BLaER1 treated with 17β-estradiol and CSF1 and Interleukin-3, amounts not matched to agents 10 nM and 100 nM (cell line): ENCODE measurements around the gene PDCD6IP.
"Not testable (repeated sequence)": the region's sequence is repeated elsewhere in the genome, so short reads cannot be mapped to it uniquely, and the experiment has no call there.

ENCODE experiments used
- H3K27ac ChIP-seq, 11 experiments: shearing (Covaris generic); formaldehyde crosslinking; 2 replicates each; pipeline ENCODE4 v1.8.1; 2022
- H3K27me3 ChIP-seq, 11 experiments: shearing (Covaris generic); formaldehyde crosslinking; 2 replicates each; pipeline ENCODE4 v1.8.1; 2022
- H3K36me3 ChIP-seq, 11 experiments: shearing (Covaris generic); formaldehyde crosslinking; 2 replicates each; pipeline ENCODE4 v1.8.1; 2022
- H3K4me1 ChIP-seq, 10 experiments: shearing (Covaris generic); formaldehyde crosslinking; 2 replicates each; pipeline ENCODE4 v1.8.1; 2022
- H3K4me2 ChIP-seq, 11 experiments: shearing (Covaris generic); formaldehyde crosslinking; 2 replicates each; pipeline ENCODE4 v1.8.1; 2022
- H3K4me3 ChIP-seq, 10 experiments: shearing (Covaris generic); formaldehyde crosslinking; 2 replicates each; pipeline ENCODE4 v1.8.1; 2022
- H3K9ac ChIP-seq, 11 experiments: shearing (Covaris generic); formaldehyde crosslinking; 2 replicates each; pipeline ENCODE4 v1.8.1; 2022
- H3K9me3 ChIP-seq, 11 experiments: shearing (Covaris generic); formaldehyde crosslinking; replicated peaks in 1 of 11; 2 replicates each; pipeline ENCODE4 v1.8.1; 2022
- H4K20me1 ChIP-seq, 11 experiments: shearing (Covaris generic); formaldehyde crosslinking; 2 replicates each; pipeline ENCODE4 v1.8.1; 2022
- Cebpa-rat ChIP-seq, 11 experiments: shearing (Covaris generic); IDR thresholded peaks; 2 replicates each; pipeline ENCODE4 v1.8.1; 2022

The PDCD6IP gene

DNA sequence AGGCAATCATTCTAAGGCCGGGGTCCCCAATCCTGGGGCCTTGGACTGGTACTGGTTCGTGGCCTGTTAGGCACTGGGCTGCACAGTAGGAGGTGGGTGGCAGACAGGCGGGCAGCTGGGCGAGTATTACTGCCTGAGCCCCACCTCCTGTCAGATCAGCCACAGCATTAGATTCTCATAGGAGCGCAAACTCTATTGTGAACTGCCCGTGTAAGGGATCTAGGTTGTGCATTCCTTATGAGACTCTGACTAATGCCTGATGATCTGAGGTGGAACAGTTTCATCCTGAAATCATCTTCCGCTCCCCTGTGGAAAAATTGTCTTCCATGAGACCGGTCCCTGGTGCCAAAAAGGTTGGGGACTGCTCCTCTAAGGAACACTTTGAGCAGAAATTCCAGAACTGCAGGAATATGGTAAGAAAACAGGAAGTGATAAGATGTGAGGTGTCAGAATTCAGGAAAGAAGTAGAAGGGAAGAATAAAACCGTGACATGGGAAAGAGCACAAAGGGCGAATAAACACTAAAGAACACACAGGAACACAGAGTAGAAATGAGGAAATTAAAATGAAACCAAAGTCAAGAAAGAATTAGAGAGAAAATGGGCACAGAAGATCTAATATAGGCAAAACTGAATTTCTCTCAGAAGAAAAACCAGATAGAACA, 57.6 kb downstream of the PDCD6IP start:
- H3K27ac ChIP-seq: peak overlapping the region in 3 of 11 experiments; percentile 6 to 54 (median 39); a peak in 6 of 22 replicates
- peak overlapping the region in 4 of 11 experiments; percentile 39 to 56 (median 46); a peak in 8 of 22 replicates for H3K4me2 ChIP-seq
- peaks cover 63 to 96% (median 74%) of the 10 kb centered on the region in 11 experiments for H3K36me3 ChIP-seq
- no peak overlapping the region for H3K4me3 ChIP-seq
- no peaks in the 10 kb centered on the region for H3K27me3 ChIP-seq
- H3K9me3 ChIP-seq: no peaks in the 10 kb centered on the region
- H3K9ac ChIP-seq: no peak overlapping the region
- TF ChIP-seq Cebpa-rat (IDR thresholded peaks at IDR 0.05): no peak
- H3K4me1 ChIP-seq: peaks cover 0 to 36% (median 7%) of the 10 kb centered on the region in 10 experiments; a peak in 11 of 20 replicates
- peaks cover 0 to 8% (median 0%) of the 10 kb centered on the region in 11 experiments; a peak in 3 of 22 replicates for H4K20me1 ChIP-seq

DNA sequence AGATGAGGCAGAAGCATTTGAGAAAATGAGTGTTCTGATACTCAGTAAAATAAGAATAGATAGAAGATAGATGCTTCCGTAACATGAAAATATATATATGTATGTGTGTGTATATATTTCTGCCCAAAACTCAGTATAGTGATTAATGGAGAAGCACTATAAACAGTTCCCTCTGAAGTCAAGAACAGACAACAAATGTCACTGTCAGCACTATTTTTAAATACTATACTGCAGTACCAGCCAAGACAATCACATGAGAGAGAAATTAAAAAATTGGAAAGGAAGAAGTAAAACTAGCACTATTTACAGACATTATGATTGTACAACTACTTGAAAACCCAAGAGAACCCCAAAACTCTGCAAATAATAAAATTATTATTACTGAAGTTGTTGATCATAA, 59.3 kb downstream of the PDCD6IP start:
- not testable (repeated sequence) for H3K4me3 ChIP-seq, H3K4me2 ChIP-seq, H3K9me3 ChIP-seq, H4K20me1 ChIP-seq, H3K27ac ChIP-seq, H3K27me3 ChIP-seq, H3K9ac ChIP-seq
- Histone ChIP-seq H3K4me1 (peaks cover 0 to 36% (median 7%) of the 10 kb centered on the region in 10 experiments; a peak in 10 of 20 replicates), H3K36me3 (peaks cover 59 to 95% (median 73%) of the 10 kb centered on the region in 11 experiments)

DNA sequence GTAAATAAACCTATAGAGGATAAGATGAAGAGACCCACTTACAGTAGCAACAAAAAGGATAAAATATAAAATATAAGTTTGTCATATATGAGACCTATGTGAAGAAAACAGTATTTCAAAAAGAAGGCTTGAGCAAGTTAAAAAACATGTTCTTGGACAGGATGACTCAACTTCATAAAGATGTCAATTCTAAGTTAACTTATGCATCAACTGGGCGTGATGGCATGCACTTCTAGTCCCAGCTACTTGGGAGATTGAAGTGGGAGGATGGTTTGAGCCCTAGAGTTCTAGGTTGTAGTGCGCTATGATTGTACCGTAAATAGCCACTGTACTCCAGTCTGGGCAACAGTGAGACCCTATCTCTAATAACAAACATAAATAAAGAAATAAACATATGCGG, 59.7 kb downstream of the PDCD6IP start:
- TF ChIP-seq Cebpa-rat (IDR thresholded peaks at IDR 0.05): no peak
- peaks cover 0 to 8% (median 0%) of the 10 kb centered on the region in 11 experiments; a peak in 2 of 22 replicates for H4K20me1 ChIP-seq
- H3K27me3 ChIP-seq: no peaks in the 10 kb centered on the region
- H3K36me3 ChIP-seq: peaks cover 61 to 95% (median 74%) of the 10 kb centered on the region in 11 experiments
- H3K4me3 ChIP-seq: no peak overlapping the region
- H3K9ac ChIP-seq: no peak overlapping the region
- H3K4me2 ChIP-seq: no peak overlapping the region
- H3K9me3 ChIP-seq: no peaks in the 10 kb centered on the region
- no peak overlapping the region for H3K27ac ChIP-seq
- peaks cover 0 to 36% (median 7%) of the 10 kb centered on the region in 10 experiments; a peak in 10 of 20 replicates for H3K4me1 ChIP-seq

DNA sequence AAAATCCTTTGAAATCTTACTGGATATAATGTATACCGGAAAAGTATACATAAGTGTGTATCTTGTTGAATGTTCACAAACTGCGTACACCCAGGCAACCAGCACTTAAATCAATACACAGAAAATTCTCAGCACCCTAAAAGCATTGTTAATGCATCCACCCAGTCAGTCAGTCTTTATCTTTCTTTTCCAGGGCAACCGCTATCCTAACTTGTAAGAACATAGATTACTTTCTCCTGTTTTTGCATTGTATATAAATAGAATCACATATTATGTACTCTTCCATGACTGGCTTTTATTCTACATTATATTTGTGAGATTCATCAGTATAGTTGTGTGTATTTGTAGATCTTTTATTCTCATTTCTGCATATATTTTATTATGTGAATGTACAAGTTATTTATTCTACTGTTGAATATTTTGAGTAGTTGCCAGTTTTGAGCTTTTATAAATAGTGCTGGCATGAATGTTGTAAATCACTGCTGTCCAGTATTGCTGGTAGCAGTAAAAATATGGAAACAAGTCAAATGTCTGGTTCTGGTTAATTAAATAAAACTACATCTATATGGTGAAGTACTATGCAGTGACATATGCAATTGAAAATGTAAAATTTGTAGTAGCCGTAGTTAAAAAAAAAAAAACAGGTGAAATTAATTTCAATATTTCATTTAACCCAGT, 62.1 kb downstream of the PDCD6IP start:
- Histone ChIP-seq H3K27me3 (no peaks in the 10 kb centered on the region), H3K4me2 (no peak overlapping the region), H3K36me3 (peaks cover 72 to 98% (median 85%) of the 10 kb centered on the region in 11 experiments), H4K20me1 (peaks cover 0 to 24% (median 0%) of the 10 kb centered on the region in 11 experiments; a peak in 2 of 22 replicates), H3K4me3 (no peak overlapping the region), H3K4me1 (peaks cover 0 to 18% (median under 1%) of the 10 kb centered on the region in 10 experiments; a peak in 9 of 20 replicates), H3K9me3 (no peaks in the 10 kb centered on the region), H3K9ac (no peak overlapping the region), H3K27ac (no peak overlapping the region)
- TF ChIP-seq Cebpa-rat (IDR thresholded peaks at IDR 0.05): no peak

DNA sequence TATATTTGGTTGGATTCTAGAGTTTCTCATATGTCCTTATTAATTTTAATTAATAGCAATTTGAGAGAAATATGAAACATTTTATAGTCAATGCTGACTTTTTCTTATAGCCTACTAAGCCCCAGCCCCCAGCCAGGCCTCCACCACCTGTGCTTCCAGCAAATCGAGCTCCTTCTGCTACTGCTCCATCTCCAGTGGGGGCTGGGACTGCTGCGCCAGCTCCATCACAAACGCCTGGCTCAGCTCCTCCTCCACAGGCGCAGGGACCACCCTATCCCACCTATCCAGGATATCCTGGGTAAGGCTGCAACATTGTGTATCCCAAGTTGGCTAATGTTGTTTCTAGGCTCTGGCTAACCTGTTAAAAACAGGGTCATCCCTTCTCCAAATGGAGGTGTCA, 66.7 kb downstream of the PDCD6IP start:
- H3K4me3 ChIP-seq: no peak overlapping the region
- H4K20me1 ChIP-seq: peaks cover 0 to 34% (median 0%) of the 10 kb centered on the region in 11 experiments; a peak in 4 of 22 replicates
- no peaks in the 10 kb centered on the region for H3K4me1 ChIP-seq
- H3K27me3 ChIP-seq: no peaks in the 10 kb centered on the region
- no peak for TF ChIP-seq Cebpa-rat (IDR thresholded peaks at IDR 0.05)
- H3K4me2 ChIP-seq: no peak overlapping the region
- no peak overlapping the region for H3K27ac ChIP-seq
- H3K36me3 ChIP-seq: peaks cover 51 to 92% (median 73%) of the 10 kb centered on the region in 11 experiments
- H3K9ac ChIP-seq: no peak overlapping the region
- H3K9me3 ChIP-seq: no peaks in the 10 kb centered on the region

DNA sequence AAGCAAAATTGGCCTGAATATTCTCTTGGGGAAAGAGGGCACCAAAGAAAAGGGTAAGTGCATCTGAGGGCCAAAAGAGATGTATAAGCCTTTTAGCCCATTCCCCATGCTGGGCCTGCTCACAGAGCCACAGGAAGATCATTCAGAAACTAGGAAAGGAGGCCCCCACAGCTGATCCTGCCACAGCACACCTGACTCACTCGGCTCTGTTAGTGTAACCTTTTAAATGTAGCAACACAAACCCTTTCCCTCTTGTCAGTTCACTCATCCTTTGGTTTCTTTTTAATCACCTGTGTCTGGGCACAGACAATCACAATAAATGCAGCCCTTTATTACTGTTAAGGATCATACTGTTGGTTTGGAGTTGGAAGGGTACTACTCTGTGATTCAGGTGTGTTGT, 69.9 kb downstream of the PDCD6IP start:
- Histone ChIP-seq H3K4me1 (no peaks in the 10 kb centered on the region), H3K9ac (no peak overlapping the region), H3K27me3 (no peaks in the 10 kb centered on the region), H3K27ac (no peak overlapping the region), H3K4me3 (no peak overlapping the region), H3K9me3 (no peaks in the 10 kb centered on the region), H3K36me3 (peaks cover 29 to 68% (median 57%) of the 10 kb centered on the region in 11 experiments), H3K4me2 (no peak overlapping the region), H4K20me1 (peaks cover 0 to 24% (median 0%) of the 10 kb centered on the region in 11 experiments; a peak in 4 of 22 replicates)
- TF ChIP-seq Cebpa-rat (IDR thresholded peaks at IDR 0.05): no peak

DNA sequence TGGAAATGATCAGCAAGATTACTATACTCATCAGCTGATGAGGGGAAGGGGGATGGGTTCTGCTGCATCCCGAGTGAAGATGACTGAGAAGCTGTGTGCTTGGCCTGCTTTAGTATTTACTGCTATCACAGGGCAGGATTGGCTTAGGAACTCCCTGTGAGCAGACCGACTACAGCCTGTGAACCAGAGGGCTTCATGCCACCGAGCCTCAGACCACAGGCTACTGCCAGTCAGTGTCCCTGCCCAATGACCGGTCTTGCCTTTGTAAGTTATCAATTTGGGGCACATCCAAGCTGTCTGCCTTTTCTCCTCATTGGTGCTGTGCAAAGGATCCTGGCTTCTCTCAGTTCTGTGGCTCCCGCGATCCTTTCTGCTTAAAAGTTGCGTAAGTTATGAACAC, 71.5 kb downstream of the PDCD6IP start:
- Histone ChIP-seq H3K9ac (no peak overlapping the region), H3K4me2 (no peak overlapping the region), H4K20me1 (peaks cover 0 to 15% (median 0%) of the 10 kb centered on the region in 11 experiments; a peak in 4 of 22 replicates), H3K4me3 (no peak overlapping the region), H3K9me3 (no peaks in the 10 kb centered on the region), H3K36me3 (peaks cover 17 to 52% (median 40%) of the 10 kb centered on the region in 11 experiments), H3K27ac (no peak overlapping the region), H3K27me3 (no peaks in the 10 kb centered on the region), H3K4me1 (no peaks in the 10 kb centered on the region)
- 0 out of 22 replicates have a peak, but pooled peaks of 1 of the 11 experiments have one; percentile 12 for TF ChIP-seq Cebpa-rat (IDR thresholded peaks at IDR 0.05)

DNA sequence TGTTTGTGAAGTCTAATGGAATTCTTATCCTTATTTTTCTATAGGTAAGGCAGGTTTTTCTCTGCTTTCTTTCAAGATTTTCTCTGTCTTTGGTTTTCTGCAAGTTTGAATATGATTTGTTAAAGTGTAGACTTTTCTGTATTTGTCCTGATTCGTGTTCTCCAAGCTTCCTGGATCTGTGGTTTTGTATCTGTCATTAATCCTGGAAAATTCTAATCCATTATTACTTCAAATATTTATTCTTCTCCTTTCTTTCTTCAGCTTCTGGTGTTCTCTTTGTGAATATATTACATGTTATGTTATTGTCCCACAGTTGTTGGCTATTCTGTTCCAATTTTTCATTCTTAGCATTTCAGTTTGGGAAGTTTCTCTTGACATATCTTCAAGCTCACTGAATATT, 76.4 kb downstream of the PDCD6IP start:
- Histone ChIP-seq H3K27me3 (no peaks in the 10 kb centered on the region), H3K9ac (no peak overlapping the region), H3K27ac (no peak overlapping the region), H3K4me3 (no peak overlapping the region), H3K36me3 (peaks cover 0 to 9% (median 6%) of the 10 kb centered on the region in 11 experiments; a peak in 10 of 22 replicates), H3K9me3 (no peaks in the 10 kb centered on the region), H4K20me1 (no peaks in the 10 kb centered on the region; a peak in 1 of 22 replicates), H3K4me1 (peaks cover 0 to 4% (median 0%) of the 10 kb centered on the region in 10 experiments; a peak in 1 of 20 replicates), H3K4me2 (no peak overlapping the region)
- no peak for TF ChIP-seq Cebpa-rat (IDR thresholded peaks at IDR 0.05)

DNA sequence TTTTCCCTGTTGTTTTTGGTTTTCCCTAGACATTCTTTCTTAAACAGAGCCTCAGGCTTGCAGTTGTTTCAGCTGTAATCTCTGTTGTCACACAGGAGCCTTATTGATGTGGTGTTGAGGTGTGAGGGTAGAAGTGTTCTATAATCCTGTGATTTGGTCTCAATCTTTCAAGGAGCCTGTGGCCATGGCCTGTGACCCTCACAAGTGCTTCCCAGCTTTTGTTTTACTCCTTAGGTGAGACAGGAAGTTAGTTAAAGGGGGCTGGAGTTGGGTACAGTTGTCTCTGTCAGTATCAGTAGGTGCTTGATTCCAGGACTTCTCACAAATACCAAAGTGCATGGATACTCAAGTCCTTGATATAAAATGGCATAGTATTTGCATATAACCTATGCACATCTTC, 77.2 kb downstream of the PDCD6IP start:
- Histone ChIP-seq H3K4me1 (peaks cover 0 to 8% (median 3%) of the 10 kb centered on the region in 10 experiments; a peak in 2 of 20 replicates), H4K20me1 (no peaks in the 10 kb centered on the region), H3K9me3 (no peaks in the 10 kb centered on the region), H3K9ac (no peak overlapping the region), H3K27me3 (no peaks in the 10 kb centered on the region), H3K4me3 (no peak overlapping the region), H3K36me3 (peaks cover 0 to under 1% (median 0%) of the 10 kb centered on the region in 11 experiments; a peak in 2 of 22 replicates), H3K4me2 (no peak overlapping the region), H3K27ac (no peak overlapping the region)
- no peak for TF ChIP-seq Cebpa-rat (IDR thresholded peaks at IDR 0.05)
